Coronary artery (tissue), 2 donors: ENCODE measurements around the gene TNFSF15.
"Not testable (repeated sequence)": the region's sequence is repeated elsewhere in the genome, so short reads cannot be mapped to it uniquely, and the experiment has no call there.

Experiments
- DNase-seq: peaks from one replicate; pipeline ENCODE4 v3.0.0-alpha.2; 2017; ENCODE audit warnings: low spot score
- H3K27ac ChIP-seq, 2 donors: fragments of 200-600 bp; sonication (generic); one replicate each; pipeline ENCODE4 v1.5.1; 2016 to 2019
- H3K4me3 ChIP-seq: fragments of 200-600 bp; sonication (generic); 2 replicates; pipeline ENCODE4 v1.5.1; 2016; ENCODE audit warnings: mild to moderate bottlenecking, moderate library complexity
- CTCF ChIP-seq: fragments of 200-600 bp; sonication (generic); IDR thresholded peaks from one replicate; pipeline ENCODE4 v1.5.1; 2019; ENCODE audit warnings: antibody characterized with exemption

The TNFSF15 gene

GRCh38 chr9:114737118-114737517 is 68.7 kb downstream of the TNFSF15 start:
- no peak for TF ChIP-seq CTCF
- H3K27ac ChIP-seq: no peak overlapping the region
- no peak for DNase-seq
- H3K4me3 ChIP-seq: no peak overlapping the region

- no peak for TF ChIP-seq CTCF
- no peak overlapping the region for H3K27ac ChIP-seq
- DNase-seq: no peak
- no peak overlapping the region for H3K4me3 ChIP-seq
These were observed 70.1 kb downstream of the TNFSF15 start for GRCh38 chr9:114735704-114736103.

- DNase-seq, H3K27ac ChIP-seq, H3K4me3 ChIP-seq: not testable (repeated sequence)
These were observed 70.7 kb downstream of the TNFSF15 start for GRCh38 chr9:114735139-114735538.
